Hematopoietic multipotent progenitor cell (in vitro differentiated cells): ENCODE measurements around the gene AAK1. TPM values are rescaled to one million over a fixed set of nuclear protein-coding genes. Genes with fewer than 3 reads are reported as not detected.

ENCODE experiments used
- DNase-seq, 3 donors: peaks; one replicate each; pipeline ENCODE4 v3.0.0-alpha.2; 2011 to 2015; ENCODE audit warnings: low read depth in 2 of 3, low spot score in 2 of 3
- total RNA-seq: library from RNA; depleted of rRNA; stranded (reverse); fragments of >200 nt; gene quantifications from one replicate; pipeline ENCODE4 v1.2.3, GENCODE V29; 2012

Gene AAK1
- total RNA-seq, 1 donor, result 17.2 TPM

- DNase-seq, result no peak
Measured at GRCh38 chr2:69547984-69548715, 95.4 kb downstream of the AAK1 start.

GRCh38 chr2:69546646-69547045 is 96.9 kb downstream of the AAK1 start:
- no peak for DNase-seq

- no peak for DNase-seq
Measured at GRCh38 chr2:69545477-69545932, 98.0 kb downstream of the AAK1 start.

GRCh38 chr2:69544951-69545350 is 98.6 kb downstream of the AAK1 start:
- DNase-seq, result no peak

- no peak for DNase-seq
Measured at GRCh38 chr2:69539549-69539908, 104.0 kb downstream of the AAK1 start.

- DNase-seq, result no peak
Measured at GRCh38 chr2:69538872-69539548, 104.5 kb downstream of the AAK1 start.

- DNase-seq, result no peak
Measured at GRCh38 chr2:69538249-69538648, 105.3 kb downstream of the AAK1 start.

GRCh38 chr2:69535817-69536241 is 107.7 kb downstream of the AAK1 start:
- DNase-seq, result no peak

- DNase-seq, result no peak
Measured at GRCh38 chr2:69531186-69531585, 112.4 kb downstream of the AAK1 start.

GRCh38 chr2:69529480-69529879 is 114.1 kb downstream of the AAK1 start:
- DNase-seq, result no peak

- DNase-seq, result no peak
Measured at GRCh38 chr2:69525261-69525660, 118.3 kb downstream of the AAK1 start.

- DNase-seq, result no peak
Measured at GRCh38 chr2:69524799-69525198, 118.7 kb downstream of the AAK1 start.

GRCh38 chr2:69521747-69522146 is 121.8 kb downstream of the AAK1 start:
- DNase-seq, result no peak

- DNase-seq, result no peak
Measured at GRCh38 chr2:69518841-69519240, 124.7 kb downstream of the AAK1 start.

- no peak for DNase-seq
Measured at GRCh38 chr2:69517410-69517809, 126.1 kb downstream of the AAK1 start.

GRCh38 chr2:69514819-69515218 is 128.7 kb downstream of the AAK1 start:
- no peak for DNase-seq

- no peak for DNase-seq
Measured at GRCh38 chr2:69514406-69514805, 129.1 kb downstream of the AAK1 start.

GRCh38 chr2:69512446-69512845 is 131.1 kb downstream of the AAK1 start:
- no peak for DNase-seq

- no peak for DNase-seq
Measured at GRCh38 chr2:69510204-69510603, 133.3 kb downstream of the AAK1 start.

- DNase-seq, result no peak
Measured at GRCh38 chr2:69509750-69510140, 133.8 kb downstream of the AAK1 start.

GRCh38 chr2:69509011-69509749 is 134.4 kb downstream of the AAK1 start:
- no peak for DNase-seq

GRCh38 chr2:69505710-69506109 is 137.8 kb downstream of the AAK1 start:
- DNase-seq, result no peak
